ENCODE data around the gene GFER. TPM values are rescaled to one million over a fixed set of nuclear protein-coding genes. Genes with fewer than 3 reads are reported as not detected.

GFER gene
- total and polyA plus RNA-seq, 3 donors from 2014 or later: 25.7 to 40.0 (median 25.8) TPM

DNA sequence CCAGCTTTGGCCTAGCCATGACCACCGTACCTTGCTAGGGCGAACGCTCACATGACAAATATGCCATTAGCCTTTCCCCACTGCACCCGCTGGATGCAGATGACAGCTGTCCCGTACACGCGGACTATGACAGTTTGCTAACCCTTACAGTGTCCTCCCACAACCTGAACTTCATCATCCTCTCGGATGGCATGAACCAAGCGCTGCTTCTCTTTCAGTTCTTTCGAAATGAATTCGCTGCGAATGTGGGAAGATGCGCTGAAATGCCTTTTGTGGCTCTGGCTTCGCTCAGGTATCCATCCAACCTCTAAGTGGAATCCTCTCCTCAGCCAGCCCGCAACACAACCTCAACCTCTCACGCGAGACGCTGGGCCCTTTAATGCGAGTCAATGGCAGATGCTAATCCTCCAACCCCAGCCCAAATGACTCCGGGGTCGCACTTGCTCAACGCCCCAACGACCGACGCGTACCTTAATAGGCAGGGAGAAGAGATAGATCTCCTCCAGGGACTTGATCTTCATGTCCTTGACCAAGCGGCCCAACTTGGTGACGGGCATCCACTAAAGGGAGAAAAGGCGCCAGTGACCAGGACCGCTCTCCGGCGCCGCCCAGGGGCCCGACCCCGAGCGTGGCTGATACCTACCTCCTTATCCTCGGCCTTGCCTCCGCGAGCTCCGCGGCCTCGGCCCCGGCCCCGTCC, 20.0 kb upstream of the GFER start:
- intact Hi-C loops (cut with DNase I; ENCODE audit: low total_unique reads): no loop called here
- TF ChIP-seq, protein P1, sequence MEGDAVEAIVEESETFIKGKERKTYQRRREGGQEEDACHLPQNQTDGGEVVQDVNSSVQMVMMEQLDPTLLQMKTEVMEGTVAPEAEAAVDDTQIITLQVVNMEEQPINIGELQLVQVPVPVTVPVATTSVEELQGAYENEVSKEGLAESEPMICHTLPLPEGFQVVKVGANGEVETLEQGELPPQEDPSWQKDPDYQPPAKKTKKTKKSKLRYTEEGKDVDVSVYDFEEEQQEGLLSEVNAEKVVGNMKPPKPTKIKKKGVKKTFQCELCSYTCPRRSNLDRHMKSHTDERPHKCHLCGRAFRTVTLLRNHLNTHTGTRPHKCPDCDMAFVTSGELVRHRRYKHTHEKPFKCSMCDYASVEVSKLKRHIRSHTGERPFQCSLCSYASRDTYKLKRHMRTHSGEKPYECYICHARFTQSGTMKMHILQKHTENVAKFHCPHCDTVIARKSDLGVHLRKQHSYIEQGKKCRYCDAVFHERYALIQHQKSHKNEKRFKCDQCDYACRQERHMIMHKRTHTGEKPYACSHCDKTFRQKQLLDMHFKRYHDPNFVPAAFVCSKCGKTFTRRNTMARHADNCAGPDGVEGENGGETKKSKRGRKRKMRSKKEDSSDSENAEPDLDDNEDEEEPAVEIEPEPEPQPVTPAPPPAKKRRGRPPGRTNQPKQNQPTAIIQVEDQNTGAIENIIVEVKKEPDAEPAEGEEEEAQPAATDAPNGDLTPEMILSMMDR (IDR thresholded peaks at IDR 0.05): no peak
- no peak for TF ChIP-seq POLR2A (IDR thresholded peaks at IDR 0.05)
- Histone ChIP-seq H3K9me3 (no peaks in the 10 kb centered on the region), H3K4me1 (peaks cover 22% of the 10 kb centered on the region), H3K36me3 (ENCODE audit: low read depth, missing control alignments) (no peaks in the 10 kb centered on the region), H3K27me3 (no peaks in the 10 kb centered on the region), H3K27ac (peak overlapping the region; percentile 86 to 97), H3K4me3 (peak overlapping the region; percentile 64 to 96)
- no peak for DNase-seq
- 10 to 15% methylated on average over 16 to 44 of the region's 44 CpGs for WGBS, 2 donors

DNA sequence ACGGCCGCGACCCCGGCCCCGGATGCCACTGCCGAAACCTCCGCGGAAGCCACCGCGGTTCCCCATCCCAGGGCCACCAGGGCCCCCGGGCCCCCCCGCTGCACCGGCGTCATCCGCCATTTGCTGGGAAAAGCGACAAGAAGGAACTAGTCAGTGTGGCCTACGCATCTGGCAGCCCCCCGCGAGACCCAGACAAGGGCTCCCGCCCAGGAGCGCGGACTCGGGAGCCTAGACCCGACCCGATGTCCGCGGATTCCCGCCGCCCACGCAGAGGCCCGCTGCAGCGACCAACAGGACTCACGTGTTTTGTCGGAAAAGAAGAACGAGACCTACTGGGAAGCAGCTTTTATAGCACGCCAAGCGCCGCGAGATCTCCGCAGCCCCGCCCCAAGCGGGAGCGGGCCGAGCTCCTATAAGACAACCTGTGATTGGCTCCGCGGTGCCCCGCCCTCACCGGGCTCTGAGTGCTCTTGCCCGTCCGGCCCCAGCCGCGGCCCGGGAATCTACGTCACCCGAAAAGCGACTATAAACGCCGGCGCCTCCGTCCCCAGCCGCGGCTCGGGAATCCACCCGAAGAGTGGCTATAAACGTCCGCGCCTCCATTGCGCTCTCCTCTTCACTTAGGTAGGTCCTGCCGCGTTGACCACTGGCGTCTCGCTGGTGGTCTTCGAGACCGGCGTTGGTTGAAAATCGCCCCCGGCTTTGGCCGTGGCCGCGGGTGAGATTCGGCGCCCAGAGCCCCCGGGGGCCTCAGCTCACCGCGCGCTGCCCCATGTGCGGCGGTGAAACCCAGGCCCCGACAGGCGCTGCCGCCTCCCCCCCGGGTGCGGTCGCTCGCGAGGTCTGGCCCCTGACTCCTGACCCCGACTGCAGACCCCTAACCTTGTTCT, 19.2 kb upstream of the GFER start, which contains the start of gene RPS2:
TSS of gene RPS2 (minus strand) at position 321 of the 890 bp plus-strand sequence. CDS start at position 120, 201 bp downstream.
- 0 to 1% methylated on average over 35 to 93 of the region's 97 CpGs for WGBS, 2 donors
- Histone ChIP-seq H3K4me1 (peaks cover 20% of the 10 kb centered on the region), H3K27ac (peak within 1 kb of the TSS; percentile 86 to 97), H3K36me3 (ENCODE audit: low read depth, missing control alignments) (no peaks in the 10 kb centered on the region), H3K9me3 (no peaks in the 10 kb centered on the region), H3K4me3 (peak within 1 kb of the TSS; percentile 64 to 96), H3K27me3 (no peaks in the 10 kb centered on the region)
- DNase-seq: peak; percentile 100
- intact Hi-C loops (cut with DNase I; ENCODE audit: low total_unique reads): no loop called here
- TF ChIP-seq, protein P1 (IDR thresholded peaks at IDR 0.05): no peak
- TF ChIP-seq POLR2A (IDR thresholded peaks at IDR 0.05): no peak

DNA sequence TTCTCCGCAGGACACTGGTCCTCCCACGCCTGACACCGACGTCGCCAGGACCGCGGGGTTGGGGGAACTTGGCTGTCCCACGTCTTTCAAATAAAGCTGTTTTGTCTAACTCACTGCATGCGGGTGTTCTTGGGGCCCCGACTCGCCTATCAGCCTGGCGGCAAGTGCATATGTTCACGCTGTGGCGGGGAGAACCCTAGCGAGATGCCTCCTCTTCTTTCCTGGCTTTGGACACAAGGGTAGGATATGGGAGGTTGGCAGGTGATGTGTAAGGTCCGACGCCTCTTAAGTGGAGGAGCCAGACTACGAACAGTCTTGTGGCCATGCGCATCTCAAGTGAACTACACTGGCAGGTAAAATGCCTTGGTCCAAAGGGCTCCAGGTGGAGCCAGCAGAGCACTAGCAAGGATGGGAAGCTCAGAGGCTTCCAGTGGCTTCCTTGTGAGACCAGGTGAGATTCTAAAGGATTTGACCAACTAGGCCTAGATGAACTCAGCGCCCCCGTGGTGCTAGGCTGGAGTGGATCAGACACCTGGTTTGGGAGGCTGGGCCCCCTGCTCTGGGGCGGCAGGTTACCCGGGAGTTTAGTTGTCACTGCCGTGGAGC, 18.5 kb upstream of the GFER start:
- intact Hi-C loops (cut with DNase I; ENCODE audit: low total_unique reads): no loop called here
- Histone ChIP-seq H3K4me3 (peak overlapping the region; percentile 64 to 96), H3K36me3 (ENCODE audit: low read depth, missing control alignments) (no peaks in the 10 kb centered on the region), H3K27me3 (no peaks in the 10 kb centered on the region), H3K9me3 (no peaks in the 10 kb centered on the region), H3K4me1 (peaks cover 13% of the 10 kb centered on the region), H3K27ac (peak overlapping the region; percentile 86 to 97)
- no peak for TF ChIP-seq POLR2A (IDR thresholded peaks at IDR 0.05)
- TF ChIP-seq, protein P1 (IDR thresholded peaks at IDR 0.05): no peak
- no peak for DNase-seq
- WGBS, 2 donors: 18 to 19% methylated on average over 24 of the region's 24 CpGs

DNA sequence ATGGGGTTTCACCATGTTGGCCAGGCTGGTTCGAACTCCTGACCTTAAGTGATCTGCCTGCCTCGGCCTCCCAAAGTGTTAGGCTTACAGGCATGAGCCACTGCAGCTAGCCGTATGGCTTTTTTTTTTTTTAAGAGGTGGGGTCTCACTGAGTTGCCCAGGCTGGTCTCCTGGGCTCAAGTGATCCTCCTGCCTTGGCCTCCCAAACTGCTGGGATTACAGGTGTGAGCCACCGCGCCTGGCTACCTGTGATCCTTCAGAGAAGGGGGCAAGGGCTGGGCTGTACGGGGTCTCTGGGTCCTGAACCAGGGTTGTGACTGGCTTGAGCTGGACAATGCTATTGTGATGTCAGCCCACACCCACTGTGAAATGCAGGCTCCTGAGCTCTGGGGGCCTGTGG, 17.5 kb upstream of the GFER start, which contains the start of gene RNF151:
TSS of gene RNF151 (plus strand) at position 397 of the 400 bp plus-strand sequence. CDS start 26 bp downstream, outside the sequence.
- TF ChIP-seq POLR2A (IDR thresholded peaks at IDR 0.05): no peak
- TF ChIP-seq, protein P1 (IDR thresholded peaks at IDR 0.05): no peak
- Histone ChIP-seq H3K36me3 (ENCODE audit: low read depth, missing control alignments) (no peaks in the 10 kb centered on the region), H3K4me3 (peak within 1 kb of the TSS; percentile 64 to 96), H3K9me3 (no peaks in the 10 kb centered on the region), H3K4me1 (peaks cover 16% of the 10 kb centered on the region), H3K27me3 (no peaks in the 10 kb centered on the region), H3K27ac (no peak within 1 kb of the TSS)
- 95 to 96% methylated on average over 3 to 5 of the region's 6 CpGs for WGBS, 2 donors
- DNase-seq: no peak
- intact Hi-C loops (cut with DNase I; ENCODE audit: low total_unique reads): no loop called here

Data from testis (tissue), 3 donors.